WTC11 (cell line): ENCODE data around the gene RAB7A. TPM values are rescaled to one million over a fixed set of nuclear protein-coding genes. Genes with fewer than 3 reads are reported as not detected.

Source experiments
- ATAC-seq: fragments of 200-7000 bp; cut with Tn5 transposase; 2 replicates; pipeline ENCODE4 v1.10.0; 2021; ENCODE audit warnings: mild to moderate bottlenecking, moderate library complexity
- CTCF ChIA-PET: fragments of 300-600 bp; sonication (Branson Sonifier 250); formaldehyde crosslinking; loops from one replicate; lab custom pipeline; 2021; ENCODE audit warnings: antibody characterized with exemption; lab: Charles Lee
- POLR2A ChIA-PET: fragments of 350-600 bp; sonication (Branson Sonifier 250); formaldehyde crosslinking; loops from one replicate; lab custom pipeline; 2021; ENCODE audit warnings: antibody characterized with exemption; lab: Charles Lee
- DNase-seq: peaks from one replicate; pipeline ENCODE4 v3.0.0; 2021; ENCODE audit warnings: low spot score
- H3K27ac Mint-ChIP-seq: 2 replicates; pipeline ENCODE4 v1.8.0; 2021; ENCODE audit warnings: mixed read lengths
- H3K27me3 Mint-ChIP-seq: 2 replicates; pipeline ENCODE4 v1.8.0; 2021; ENCODE audit warnings: low read depth, mild to moderate bottlenecking, moderate library complexity, mixed read lengths
- H3K36me3 Mint-ChIP-seq: 2 replicates; pipeline ENCODE4 v1.8.0; 2021; ENCODE audit warnings: mixed read lengths
- H3K4me1 Mint-ChIP-seq: 2 replicates; pipeline ENCODE4 v1.8.0; 2022; ENCODE audit warnings: mixed read lengths
- H3K4me3 Mint-ChIP-seq: 2 replicates; pipeline ENCODE4 v1.8.0; 2021; ENCODE audit warnings: mild to moderate bottlenecking, moderate library complexity, mixed read lengths
- H3K9me3 Mint-ChIP-seq: 2 replicates; pipeline ENCODE4 v1.8.0; 2021; ENCODE audit warnings: mixed read lengths
- AFF4 ChIP-seq: sonication (generic); formaldehyde crosslinking; IDR thresholded peaks from 2 replicates; pipeline ENCODE4 v1.8.1; 2023; ENCODE audit warnings: mild to moderate bottlenecking, missing genetic modification reagents, borderline replicate concordance
- E2F4 ChIP-seq: sonication (generic); formaldehyde crosslinking; IDR thresholded peaks from 2 replicates; pipeline ENCODE4 v1.8.1; 2022; ENCODE audit warnings: low read depth, mild to moderate bottlenecking, moderate library complexity, missing genetic modification reagents, borderline replicate concordance
- ETV6 ChIP-seq: sonication (generic); formaldehyde crosslinking; IDR thresholded peaks from 2 replicates; pipeline ENCODE4 v1.8.1; 2022; ENCODE audit warnings: mild to moderate bottlenecking, missing genetic modification reagents
- GABPB1 ChIP-seq: sonication (generic); formaldehyde crosslinking; IDR thresholded peaks from 2 replicates; pipeline ENCODE4 v1.8.1; 2023; ENCODE audit warnings: mild to moderate bottlenecking, missing genetic modification reagents
- IRF1 ChIP-seq: sonication (generic); formaldehyde crosslinking; IDR thresholded peaks from 2 replicates; pipeline ENCODE4 v1.8.0; 2023; ENCODE audit warnings: missing genetic modification reagents
- MYBL2 ChIP-seq: sonication (generic); formaldehyde crosslinking; IDR thresholded peaks from 2 replicates; pipeline ENCODE4 v1.8.1; 2023; ENCODE audit warnings: mild to moderate bottlenecking, moderate library complexity, missing genetic modification reagents
- NR3C1 ChIP-seq: sonication (generic); formaldehyde crosslinking; conservative IDR thresholded peaks from 2 replicates; pipeline ENCODE4 v1.8.1; 2023; ENCODE audit warnings: low read depth, mild to moderate bottlenecking, missing genetic modification reagents
- SP1 ChIP-seq: sonication (generic); formaldehyde crosslinking; conservative IDR thresholded peaks from 2 replicates; pipeline ENCODE4 v1.8.1; 2022; ENCODE audit warnings: missing genetic modification reagents
- TP53 ChIP-seq: sonication (generic); formaldehyde crosslinking; IDR thresholded peaks from 2 replicates; pipeline ENCODE4 v1.8.1; 2023; ENCODE audit warnings: mild to moderate bottlenecking, missing genetic modification reagents
- USF2 ChIP-seq: sonication (generic); formaldehyde crosslinking; IDR thresholded peaks from 2 replicates; pipeline ENCODE4 v1.8.1; 2023; ENCODE audit warnings: mild to moderate bottlenecking, missing genetic modification reagents, moderate library complexity
- ZBTB21 ChIP-seq: sonication (generic); formaldehyde crosslinking; IDR thresholded peaks from 2 replicates; pipeline ENCODE4 v1.8.1; 2023; ENCODE audit warnings: mild to moderate bottlenecking, missing genetic modification reagents, borderline replicate concordance
- ZNF138 ChIP-seq: sonication (generic); formaldehyde crosslinking; conservative IDR thresholded peaks from 2 replicates; pipeline ENCODE4 v1.8.1; 2022; ENCODE audit warnings: mild to moderate bottlenecking, moderate library complexity, missing genetic modification reagents
- ZNF232 ChIP-seq: sonication (generic); formaldehyde crosslinking; IDR thresholded peaks from 2 replicates; pipeline ENCODE4 v1.8.0; 2022; ENCODE audit warnings: mild to moderate bottlenecking, missing genetic modification reagents
- total RNA-seq: library from RNA; stranded (reverse); gene quantifications from 3 replicates; pipeline ENCODE4 v1.2.3, GENCODE V29; 2021
- TF ChIP-seq, protein P1 (sequence below): fragments of 200-600 bp; IDR thresholded peaks from 2 replicates; pipeline ENCODE4 v1.8.0; 2022; ENCODE audit warnings: antibody characterized with exemption
- TF ChIP-seq, protein P2 (sequence below): sonication (generic); formaldehyde crosslinking; IDR thresholded peaks from 2 replicates; pipeline ENCODE4 v1.8.0; 2022; ENCODE audit warnings: mild to moderate bottlenecking, missing genetic modification reagents
- TF ChIP-seq, protein P3 (sequence below): fragments of 250-450 bp; sonication (Bioruptor Pico); IDR thresholded peaks from 2 replicates; pipeline ENCODE4 v1.9.0; 2021; ENCODE audit warnings: mild to moderate bottlenecking, borderline replicate concordance
- TF ChIP-seq, protein P4 (sequence below): sonication (generic); formaldehyde crosslinking; IDR thresholded peaks from 2 replicates; pipeline ENCODE4 v1.8.0; 2022; ENCODE audit warnings: mild to moderate bottlenecking, missing genetic modification reagents
- TF ChIP-seq, protein P5 (sequence below): sonication (generic); formaldehyde crosslinking; IDR thresholded peaks from 2 replicates; pipeline ENCODE4 v1.8.1; 2023; ENCODE audit warnings: mild to moderate bottlenecking, moderate library complexity, missing genetic modification reagents

Gene RAB7A
- total RNA-seq, 1 experiment from 2014 or later: 184 TPM

- Mint-ChIP-seq H3K36me3 (no peaks in the 10 kb centered on the region), H3K4me3 (peak overlapping the region; percentile 84), H3K27me3 (peaks cover 46% of the 10 kb centered on the region), H3K9me3 (no peaks in the 10 kb centered on the region), H3K27ac (peak overlapping the region; percentile 99), H3K4me1 (peaks cover 16% of the 10 kb centered on the region)
- DNase-seq (peak; percentile 100), ATAC-seq (peak; percentile 98)
- CTCF ChIA-PET: interaction anchor here (0.6 to 2.7 kb wide), 55 partner anchors 10 to 436 kb away, joined by 3 to 44 read pairs (median 5); partner anchors contain the start of genes CFAP92, RAB7A and RPN1
- POLR2A ChIA-PET: interaction anchor here (0.6 to 1.7 kb wide), 13 partner anchors 12 to 198 kb away, joined by 3 to 11 read pairs (median 5); partner anchors contain the start of genes ACAD9, RAB7A and RPN1
- TF ChIP-seq, protein P1, sequence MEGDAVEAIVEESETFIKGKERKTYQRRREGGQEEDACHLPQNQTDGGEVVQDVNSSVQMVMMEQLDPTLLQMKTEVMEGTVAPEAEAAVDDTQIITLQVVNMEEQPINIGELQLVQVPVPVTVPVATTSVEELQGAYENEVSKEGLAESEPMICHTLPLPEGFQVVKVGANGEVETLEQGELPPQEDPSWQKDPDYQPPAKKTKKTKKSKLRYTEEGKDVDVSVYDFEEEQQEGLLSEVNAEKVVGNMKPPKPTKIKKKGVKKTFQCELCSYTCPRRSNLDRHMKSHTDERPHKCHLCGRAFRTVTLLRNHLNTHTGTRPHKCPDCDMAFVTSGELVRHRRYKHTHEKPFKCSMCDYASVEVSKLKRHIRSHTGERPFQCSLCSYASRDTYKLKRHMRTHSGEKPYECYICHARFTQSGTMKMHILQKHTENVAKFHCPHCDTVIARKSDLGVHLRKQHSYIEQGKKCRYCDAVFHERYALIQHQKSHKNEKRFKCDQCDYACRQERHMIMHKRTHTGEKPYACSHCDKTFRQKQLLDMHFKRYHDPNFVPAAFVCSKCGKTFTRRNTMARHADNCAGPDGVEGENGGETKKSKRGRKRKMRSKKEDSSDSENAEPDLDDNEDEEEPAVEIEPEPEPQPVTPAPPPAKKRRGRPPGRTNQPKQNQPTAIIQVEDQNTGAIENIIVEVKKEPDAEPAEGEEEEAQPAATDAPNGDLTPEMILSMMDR: peak; percentile 83
- TF ChIP-seq ZNF138 (CRISPR knock-in tag) (peak; percentile 78; the same call in 1 of the 2 replicates), ZNF232 (CRISPR knock-in tag) (peak; percentile 74; the same call in 1 of the 2 replicates), SP1 (CRISPR knock-in tag) (peak; percentile 87), ETV6 (CRISPR knock-in tag) (peak; percentile 96), NR3C1 (CRISPR knock-in tag) (no peak), AFF4 (CRISPR knock-in tag) (peak; percentile 76; the same call in 1 of the 2 replicates), ZBTB21 (CRISPR knock-in tag) (peak; percentile 97), E2F4 (CRISPR knock-in tag) (no peak), USF2 (CRISPR knock-in tag) (peak; percentile 19; the same call in 1 of the 2 replicates), IRF1 (CRISPR knock-in tag) (no peak), MYBL2 (peak; percentile 70), TP53 (peak; percentile 56; the same call in 1 of the 2 replicates), GABPB1 (peak; percentile 85)
- TF ChIP-seq, protein P2, sequence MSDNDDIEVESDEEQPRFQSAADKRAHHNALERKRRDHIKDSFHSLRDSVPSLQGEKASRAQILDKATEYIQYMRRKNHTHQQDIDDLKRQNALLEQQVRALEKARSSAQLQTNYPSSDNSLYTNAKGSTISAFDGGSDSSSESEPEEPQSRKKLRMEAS: peak; percentile 94
- TF ChIP-seq, protein P3, sequence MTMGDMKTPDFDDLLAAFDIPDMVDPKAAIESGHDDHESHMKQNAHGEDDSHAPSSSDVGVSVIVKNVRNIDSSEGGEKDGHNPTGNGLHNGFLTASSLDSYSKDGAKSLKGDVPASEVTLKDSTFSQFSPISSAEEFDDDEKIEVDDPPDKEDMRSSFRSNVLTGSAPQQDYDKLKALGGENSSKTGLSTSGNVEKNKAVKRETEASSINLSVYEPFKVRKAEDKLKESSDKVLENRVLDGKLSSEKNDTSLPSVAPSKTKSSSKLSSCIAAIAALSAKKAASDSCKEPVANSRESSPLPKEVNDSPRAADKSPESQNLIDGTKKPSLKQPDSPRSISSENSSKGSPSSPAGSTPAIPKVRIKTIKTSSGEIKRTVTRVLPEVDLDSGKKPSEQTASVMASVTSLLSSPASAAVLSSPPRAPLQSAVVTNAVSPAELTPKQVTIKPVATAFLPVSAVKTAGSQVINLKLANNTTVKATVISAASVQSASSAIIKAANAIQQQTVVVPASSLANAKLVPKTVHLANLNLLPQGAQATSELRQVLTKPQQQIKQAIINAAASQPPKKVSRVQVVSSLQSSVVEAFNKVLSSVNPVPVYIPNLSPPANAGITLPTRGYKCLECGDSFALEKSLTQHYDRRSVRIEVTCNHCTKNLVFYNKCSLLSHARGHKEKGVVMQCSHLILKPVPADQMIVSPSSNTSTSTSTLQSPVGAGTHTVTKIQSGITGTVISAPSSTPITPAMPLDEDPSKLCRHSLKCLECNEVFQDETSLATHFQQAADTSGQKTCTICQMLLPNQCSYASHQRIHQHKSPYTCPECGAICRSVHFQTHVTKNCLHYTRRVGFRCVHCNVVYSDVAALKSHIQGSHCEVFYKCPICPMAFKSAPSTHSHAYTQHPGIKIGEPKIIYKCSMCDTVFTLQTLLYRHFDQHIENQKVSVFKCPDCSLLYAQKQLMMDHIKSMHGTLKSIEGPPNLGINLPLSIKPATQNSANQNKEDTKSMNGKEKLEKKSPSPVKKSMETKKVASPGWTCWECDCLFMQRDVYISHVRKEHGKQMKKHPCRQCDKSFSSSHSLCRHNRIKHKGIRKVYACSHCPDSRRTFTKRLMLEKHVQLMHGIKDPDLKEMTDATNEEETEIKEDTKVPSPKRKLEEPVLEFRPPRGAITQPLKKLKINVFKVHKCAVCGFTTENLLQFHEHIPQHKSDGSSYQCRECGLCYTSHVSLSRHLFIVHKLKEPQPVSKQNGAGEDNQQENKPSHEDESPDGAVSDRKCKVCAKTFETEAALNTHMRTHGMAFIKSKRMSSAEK (CRISPR knock-in tag): no peak
- TF ChIP-seq, protein P4, sequence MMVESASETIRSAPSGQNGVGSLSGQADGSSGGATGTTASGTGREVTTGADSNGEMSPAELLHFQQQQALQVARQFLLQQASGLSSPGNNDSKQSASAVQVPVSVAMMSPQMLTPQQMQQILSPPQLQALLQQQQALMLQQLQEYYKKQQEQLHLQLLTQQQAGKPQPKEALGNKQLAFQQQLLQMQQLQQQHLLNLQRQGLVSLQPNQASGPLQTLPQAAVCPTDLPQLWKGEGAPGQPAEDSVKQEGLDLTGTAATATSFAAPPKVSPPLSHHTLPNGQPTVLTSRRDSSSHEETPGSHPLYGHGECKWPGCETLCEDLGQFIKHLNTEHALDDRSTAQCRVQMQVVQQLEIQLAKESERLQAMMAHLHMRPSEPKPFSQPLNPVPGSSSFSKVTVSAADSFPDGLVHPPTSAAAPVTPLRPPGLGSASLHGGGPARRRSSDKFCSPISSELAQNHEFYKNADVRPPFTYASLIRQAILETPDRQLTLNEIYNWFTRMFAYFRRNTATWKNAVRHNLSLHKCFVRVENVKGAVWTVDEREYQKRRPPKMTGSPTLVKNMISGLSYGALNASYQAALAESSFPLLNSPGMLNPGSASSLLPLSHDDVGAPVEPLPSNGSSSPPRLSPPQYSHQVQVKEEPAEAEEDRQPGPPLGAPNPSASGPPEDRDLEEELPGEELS (CRISPR knock-in tag): peak; percentile 65; the same call in 1 of the 2 replicates
- TF ChIP-seq, protein P5, sequence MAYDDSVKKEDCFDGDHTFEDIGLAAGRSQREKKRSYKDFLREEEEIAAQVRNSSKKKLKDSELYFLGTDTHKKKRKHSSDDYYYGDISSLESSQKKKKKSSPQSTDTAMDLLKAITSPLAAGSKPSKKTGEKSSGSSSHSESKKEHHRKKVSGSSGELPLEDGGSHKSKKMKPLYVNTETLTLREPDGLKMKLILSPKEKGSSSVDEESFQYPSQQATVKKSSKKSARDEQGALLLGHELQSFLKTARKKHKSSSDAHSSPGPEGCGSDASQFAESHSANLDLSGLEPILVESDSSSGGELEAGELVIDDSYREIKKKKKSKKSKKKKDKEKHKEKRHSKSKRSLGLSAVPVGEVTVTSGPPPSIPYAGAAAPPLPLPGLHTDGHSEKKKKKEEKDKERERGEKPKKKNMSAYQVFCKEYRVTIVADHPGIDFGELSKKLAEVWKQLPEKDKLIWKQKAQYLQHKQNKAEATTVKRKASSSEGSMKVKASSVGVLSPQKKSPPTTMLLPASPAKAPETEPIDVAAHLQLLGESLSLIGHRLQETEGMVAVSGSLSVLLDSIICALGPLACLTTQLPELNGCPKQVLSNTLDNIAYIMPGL (CRISPR knock-in tag): peak; percentile 99
Measured at GRCh38 chr3:128680603-128681368, 45.2 kb upstream of the RAB7A start.
